ENCODE data around the gene VARS1. TPM values are rescaled to one million over a fixed set of nuclear protein-coding genes. Genes with fewer than 3 reads are reported as not detected.
"Not testable (repeated sequence)": the region's sequence is repeated elsewhere in the genome, so short reads cannot be mapped to it uniquely, and the experiment has no call there.

The VARS1 gene
- total and polyA plus RNA-seq, 2 of the 8 experiments (the other 6 are each of a cell fraction or from before 2014, with no cell fraction given), result 53.5 to 162 TPM

- not testable (repeated sequence) for H2AFZ ChIP-seq (ENCODE audit: low read length); FAIRE-seq; H4K20me1 ChIP-seq (replicated peaks in 1 of 2; ENCODE audit: control insufficient read depth in 1 of 2, insufficient read depth in 2 of 2, low read length in 2 of 2); H3K27ac ChIP-seq (ENCODE audit: low read depth, low read length); H4K5ac ChIP-seq (ENCODE audit: insufficient read length, low read depth, low read length); H4K8ac ChIP-seq (ENCODE audit: extremely low read depth, insufficient read depth, low read length); H3K9me3 ChIP-seq (ENCODE audit: insufficient read depth in 2 of 2, low read depth in 1 of 2, low read length in 1 of 2); H3K23me2 ChIP-seq (ENCODE audit: low read depth, low read length); H2BK5ac ChIP-seq (ENCODE audit: low read depth, low read length); H3K27me3 ChIP-seq (replicated peaks in 1 of 4; ENCODE audit: control insufficient read depth in 3 of 4, extremely low read depth in 1 of 4, insufficient read depth in 3 of 4, low read length in 3 of 4); H3K18ac ChIP-seq (ENCODE audit: extremely low read depth, low read length); H2AK5ac ChIP-seq (ENCODE audit: low read depth, low read length); H3K4me1 ChIP-seq (replicated peaks in 1 of 4; ENCODE audit: control insufficient read depth in 3 of 4, insufficient read depth in 4 of 4, low read length in 3 of 4); H2BK120ac ChIP-seq (replicated peaks; ENCODE audit: low read depth, low read length); H3K23ac ChIP-seq (ENCODE audit: insufficient read length); H2BK20ac ChIP-seq (ENCODE audit: low read length); H2BK15ac ChIP-seq (ENCODE audit: low read length); H3K56ac ChIP-seq (replicated peaks; ENCODE audit: insufficient read length, low read depth, low read length); H3K79me1 ChIP-seq (ENCODE audit: low read depth, low read length); H4K91ac ChIP-seq (replicated peaks; ENCODE audit: insufficient read length, low read length); H3K14ac ChIP-seq (ENCODE audit: insufficient read length); H2BK12ac ChIP-seq (ENCODE audit: low read depth, low read length); DNase-seq (ENCODE audit: low read depth in 1 of 2, low spot score in 2 of 2); H3K9ac ChIP-seq (replicated peaks in 1 of 4; ENCODE audit: extremely low read depth in 1 of 4, low read depth in 3 of 4, low read length in 3 of 4); H3K4ac ChIP-seq (replicated peaks; ENCODE audit: insufficient read length, low read depth, low read length)
- ChIA-PET CTCF (ENCODE audit: partially characterized antibody) (interaction anchor here (1.5 to 1.9 kb wide), 3 partner anchors 12 to 37 kb away, joined by 7 to 10 read pairs (median 9); partner anchors contain the start of genes HSPA1B and LSM2), POLR2A (ENCODE audit: partially characterized antibody) (interaction anchor here (1.4 to 7.6 kb wide), 7 partner anchors 10 to 64 kb away, joined by 3 to 81 read pairs (median 23); partner anchors contain the start of genes HSPA1A, HSPA1L and LSM2)
- WGBS, 2 experiments (ENCODE audit: extremely low coverage in 1 of 2, insufficient coverage in 1 of 2, insufficient read length in 1 of 2, insufficient replicate concordance in 2 of 2, low coverage in 1 of 2, low lambda C conversion rate in 2 of 2, missing lambda C conversion rate in 1 of 2), result 83% methylated on average over 6 of the region's 6 CpGs; no CpG with 5 or more reads in 1 of the 2 experiments
- peak overlapping the region; percentile 89 to 94 for H3K4me2 ChIP-seq (ENCODE audit: insufficient read depth in 1 of 2, low read depth in 2 of 2, low read length in 2 of 2)
- H3K79me2 ChIP-seq (ENCODE audit: control insufficient read depth in 1 of 2, insufficient read depth in 2 of 2, low read length in 2 of 2), result peaks cover 0 to 19% of the 10 kb centered on the region in 2 experiments; a peak in 2 of 4 replicates
- H3K4me3 ChIP-seq (ENCODE audit: extremely low read depth in 1 of 4, insufficient read depth in 2 of 4, low read depth in 3 of 4, low read length in 4 of 4), result peak overlapping the region in 3 of 4 experiments; percentile 82 to 92 (median 89); a peak in 5 of 8 replicates
- H3K36me3 ChIP-seq (ENCODE audit: control insufficient read depth in 2 of 4, insufficient read depth in 4 of 4, low read length in 3 of 4), result peaks cover 4 to 43% (median 16%) of the 10 kb centered on the region in 4 experiments; a peak in 6 of 8 replicates
Observed at GRCh38 chr6:31793927-31794245, 1.7 kb downstream of the VARS1 start.
